ENCODE results near the gene ZFX.

The ZFX gene

DNA sequence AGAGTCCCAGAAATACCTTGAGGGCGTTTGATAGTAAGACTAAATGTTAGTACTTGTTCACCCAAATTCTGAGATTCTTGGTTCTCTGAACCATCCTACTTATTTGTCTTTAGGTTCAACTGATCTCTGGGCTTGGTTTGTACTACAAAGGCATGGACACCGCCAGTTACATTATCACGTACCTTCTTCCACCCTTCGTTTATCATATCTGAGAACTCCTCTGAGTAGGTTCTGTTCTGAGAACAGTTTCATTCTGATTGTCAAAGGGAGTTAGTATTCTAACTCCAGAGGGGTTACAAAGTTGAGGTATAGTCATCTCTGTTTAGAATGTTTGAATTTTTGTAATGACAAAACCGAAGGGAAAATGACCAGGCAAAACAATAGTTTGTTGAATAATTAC, 19.3 kb downstream of the ZFX start:
- TF ChIP-seq SIN3A (IDR thresholded peaks at IDR 0.05; ENCODE audit: borderline replicate concordance, insufficient read depth, low read length) = no peak
- TF ChIP-seq, protein P1, sequence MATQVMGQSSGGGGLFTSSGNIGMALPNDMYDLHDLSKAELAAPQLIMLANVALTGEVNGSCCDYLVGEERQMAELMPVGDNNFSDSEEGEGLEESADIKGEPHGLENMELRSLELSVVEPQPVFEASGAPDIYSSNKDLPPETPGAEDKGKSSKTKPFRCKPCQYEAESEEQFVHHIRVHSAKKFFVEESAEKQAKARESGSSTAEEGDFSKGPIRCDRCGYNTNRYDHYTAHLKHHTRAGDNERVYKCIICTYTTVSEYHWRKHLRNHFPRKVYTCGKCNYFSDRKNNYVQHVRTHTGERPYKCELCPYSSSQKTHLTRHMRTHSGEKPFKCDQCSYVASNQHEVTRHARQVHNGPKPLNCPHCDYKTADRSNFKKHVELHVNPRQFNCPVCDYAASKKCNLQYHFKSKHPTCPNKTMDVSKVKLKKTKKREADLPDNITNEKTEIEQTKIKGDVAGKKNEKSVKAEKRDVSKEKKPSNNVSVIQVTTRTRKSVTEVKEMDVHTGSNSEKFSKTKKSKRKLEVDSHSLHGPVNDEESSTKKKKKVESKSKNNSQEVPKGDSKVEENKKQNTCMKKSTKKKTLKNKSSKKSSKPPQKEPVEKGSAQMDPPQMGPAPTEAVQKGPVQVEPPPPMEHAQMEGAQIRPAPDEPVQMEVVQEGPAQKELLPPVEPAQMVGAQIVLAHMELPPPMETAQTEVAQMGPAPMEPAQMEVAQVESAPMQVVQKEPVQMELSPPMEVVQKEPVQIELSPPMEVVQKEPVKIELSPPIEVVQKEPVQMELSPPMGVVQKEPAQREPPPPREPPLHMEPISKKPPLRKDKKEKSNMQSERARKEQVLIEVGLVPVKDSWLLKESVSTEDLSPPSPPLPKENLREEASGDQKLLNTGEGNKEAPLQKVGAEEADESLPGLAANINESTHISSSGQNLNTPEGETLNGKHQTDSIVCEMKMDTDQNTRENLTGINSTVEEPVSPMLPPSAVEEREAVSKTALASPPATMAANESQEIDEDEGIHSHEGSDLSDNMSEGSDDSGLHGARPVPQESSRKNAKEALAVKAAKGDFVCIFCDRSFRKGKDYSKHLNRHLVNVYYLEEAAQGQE (IDR thresholded peaks at IDR 0.05; ENCODE audit: insufficient read depth in 1 of 2, low read depth in 2 of 2, low read length in 2 of 2) = no peak
- no peak for TF ChIP-seq POLR2AphosphoS5 (IDR thresholded peaks at IDR 0.05; ENCODE audit: low read depth, low read length)
- TF ChIP-seq FOXP2 (optimal IDR thresholded peaks at IDR 0.05; ENCODE audit: borderline replicate concordance, extremely low read depth, extremely low read length, insufficient read depth) = no peak
- TF ChIP-seq TAF1 (IDR thresholded peaks at IDR 0.05; ENCODE audit: borderline replicate concordance, insufficient read depth, low read length) = no peak

DNA sequence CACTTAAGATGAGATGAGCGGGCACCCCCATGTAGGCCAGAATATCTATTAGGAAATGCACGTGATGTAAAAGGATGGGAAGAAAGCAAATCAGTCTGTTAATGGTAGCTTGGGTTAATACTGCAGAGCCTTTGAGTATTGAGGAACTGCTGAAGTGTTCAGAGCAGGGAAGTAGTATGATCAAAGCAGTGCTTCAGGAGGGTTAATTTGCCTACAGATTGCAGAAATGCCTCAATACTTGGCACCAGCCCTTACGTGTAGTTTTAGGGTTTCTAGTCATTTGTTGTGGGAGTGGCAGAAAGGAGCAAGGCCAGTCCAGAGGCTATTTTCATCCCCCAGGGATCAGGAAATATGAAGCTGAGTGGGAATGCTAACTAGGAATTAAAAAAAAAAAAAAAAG, 19.7 kb downstream of the ZFX start:
- TF ChIP-seq FOXP2 (optimal IDR thresholded peaks at IDR 0.05; ENCODE audit: borderline replicate concordance, extremely low read depth, extremely low read length, insufficient read depth) (no peak), TAF1 (IDR thresholded peaks at IDR 0.05; ENCODE audit: borderline replicate concordance, insufficient read depth, low read length) (no peak), POLR2AphosphoS5 (IDR thresholded peaks at IDR 0.05; ENCODE audit: low read depth, low read length) (no peak), SIN3A (IDR thresholded peaks at IDR 0.05; ENCODE audit: borderline replicate concordance, insufficient read depth, low read length) (no peak)
- TF ChIP-seq, protein P1 (IDR thresholded peaks at IDR 0.05; ENCODE audit: insufficient read depth in 1 of 2, low read depth in 2 of 2, low read length in 2 of 2) = no peak

DNA sequence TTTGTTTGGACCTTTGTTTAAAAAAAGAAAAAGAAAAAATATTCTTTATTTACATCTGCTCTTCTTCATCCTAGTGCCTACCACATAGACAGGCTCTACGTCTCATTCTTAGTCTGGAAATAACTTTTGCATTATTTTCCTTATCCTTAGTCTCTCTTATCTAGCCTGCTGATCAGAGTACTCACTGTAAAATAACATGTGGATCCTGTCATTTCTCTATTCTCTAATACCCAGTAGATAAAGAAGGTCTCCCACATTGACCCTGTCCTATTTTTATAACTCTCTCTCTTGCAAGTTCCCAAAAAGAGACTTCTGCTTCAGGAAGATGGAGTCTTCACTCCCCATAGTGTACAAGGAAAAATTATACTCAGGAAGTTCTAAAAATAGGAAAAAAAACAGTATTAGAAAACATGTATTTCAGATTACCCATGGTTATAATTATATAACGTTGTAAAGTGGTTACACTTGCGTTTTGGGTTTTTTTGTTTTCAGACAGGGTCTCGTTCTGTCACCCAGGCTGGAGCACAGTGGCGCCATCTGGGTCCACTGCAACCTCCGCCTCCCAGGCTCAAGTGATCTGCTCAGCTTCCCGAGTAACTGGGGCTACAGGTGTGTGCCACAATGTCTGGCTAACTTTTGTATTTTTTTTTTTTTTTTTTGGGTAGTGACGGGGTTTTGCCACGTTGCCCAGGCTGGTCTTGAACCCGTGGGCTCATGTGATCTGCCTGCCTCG, 23.8 kb downstream of the ZFX start:
- TF ChIP-seq TAF1 (IDR thresholded peaks at IDR 0.05; ENCODE audit: borderline replicate concordance, insufficient read depth, low read length) = no peak
- no peak for TF ChIP-seq FOXP2 (optimal IDR thresholded peaks at IDR 0.05; ENCODE audit: borderline replicate concordance, extremely low read depth, extremely low read length, insufficient read depth)
- TF ChIP-seq SIN3A (IDR thresholded peaks at IDR 0.05; ENCODE audit: borderline replicate concordance, insufficient read depth, low read length) = no peak
- TF ChIP-seq POLR2AphosphoS5 (IDR thresholded peaks at IDR 0.05; ENCODE audit: low read depth, low read length) = no peak
- TF ChIP-seq, protein P1 (IDR thresholded peaks at IDR 0.05; ENCODE audit: insufficient read depth in 1 of 2, low read depth in 2 of 2, low read length in 2 of 2) = no peak

DNA sequence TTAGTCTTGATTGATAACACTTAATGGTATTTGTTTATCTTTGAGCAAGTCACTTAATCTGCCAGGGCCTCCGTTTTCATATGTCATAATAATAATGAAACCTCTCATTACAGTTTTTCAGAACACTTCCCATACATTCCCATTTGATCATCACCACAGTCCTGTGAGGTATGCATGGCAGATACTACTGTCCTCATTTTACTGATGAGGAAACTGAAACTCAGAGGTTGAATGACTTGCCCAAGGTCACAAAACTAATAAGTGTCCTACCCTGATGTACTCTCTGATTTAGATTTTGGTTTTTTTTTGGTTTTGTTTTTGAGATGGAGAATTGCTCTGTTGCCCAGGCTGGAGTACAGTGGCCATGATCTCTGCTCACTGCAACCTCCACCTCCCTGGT, 25.7 kb downstream of the ZFX start:
- TF ChIP-seq, protein P1 (IDR thresholded peaks at IDR 0.05; ENCODE audit: insufficient read depth in 1 of 2, low read depth in 2 of 2, low read length in 2 of 2) = no peak
- TF ChIP-seq TAF1 (IDR thresholded peaks at IDR 0.05; ENCODE audit: borderline replicate concordance, insufficient read depth, low read length) (no peak), FOXP2 (optimal IDR thresholded peaks at IDR 0.05; ENCODE audit: borderline replicate concordance, extremely low read depth, extremely low read length, insufficient read depth) (no peak), SIN3A (IDR thresholded peaks at IDR 0.05; ENCODE audit: borderline replicate concordance, insufficient read depth, low read length) (no peak), POLR2AphosphoS5 (IDR thresholded peaks at IDR 0.05; ENCODE audit: low read depth, low read length) (no peak)
